EL (cell line): Measurements from ENCODE around the gene DCTN2.
"Not testable (repeated sequence)": the region's sequence is repeated elsewhere in the genome, so short reads cannot be mapped to it uniquely, and the experiment has no call there.

Experiments
- DNase-seq: peaks from one replicate; pipeline ENCODE4 v3.0.0-alpha.2; 2016

The DCTN2 gene

GRCh38 chr12:57546438-57547287 lies at the start of gene DCTN2:
Gene DCTN2 (minus strand): TSS chr12:57547192. CDS start chr12:57547063, 129 bp downstream.
- peak; percentile 97 for DNase-seq

- no peak for DNase-seq
Measured at GRCh38 chr12:57593187-57593586, 46.2 kb upstream of the DCTN2 start.

- DNase-seq: peak; percentile 58
Measured at GRCh38 chr12:57592551-57593165, 45.7 kb upstream of the DCTN2 start.

GRCh38 chr12:57591782-57592325 lies 44.9 kb upstream of the DCTN2 start:
- no peak for DNase-seq

GRCh38 chr12:57590864-57591781 lies 44.1 kb upstream of the DCTN2 start, which contains the start of gene PIP4K2C:
Gene PIP4K2C (plus strand): TSS chr12:57591192. CDS start chr12:57591290, 98 bp downstream.
- peak; percentile 69 for DNase-seq

- DNase-seq: no peak
Measured at GRCh38 chr12:57590479-57590863, 43.5 kb upstream of the DCTN2 start.

- DNase-seq: not testable (repeated sequence)
Measured at GRCh38 chr12:57588951-57589610, 42.1 kb upstream of the DCTN2 start.

GRCh38 chr12:57586832-57587429 lies 39.9 kb upstream of the DCTN2 start:
- no peak for DNase-seq

- no peak for DNase-seq
Measured at GRCh38 chr12:57586128-57586527, 39.1 kb upstream of the DCTN2 start.

GRCh38 chr12:57585156-57585555 lies 38.2 kb upstream of the DCTN2 start:
- DNase-seq: no peak

GRCh38 chr12:57584690-57585089 lies 37.7 kb upstream of the DCTN2 start:
- DNase-seq: no peak

- no peak for DNase-seq
Measured at GRCh38 chr12:57584050-57584449, 37.1 kb upstream of the DCTN2 start.

GRCh38 chr12:57583008-57583831 lies 36.2 kb upstream of the DCTN2 start:
- DNase-seq: peak; percentile 76

GRCh38 chr12:57582440-57582839 lies 35.4 kb upstream of the DCTN2 start:
- DNase-seq: no peak

- no peak for DNase-seq
Measured at GRCh38 chr12:57581802-57582201, 34.8 kb upstream of the DCTN2 start.

GRCh38 chr12:57580466-57580795 lies 33.4 kb upstream of the DCTN2 start:
- no peak for DNase-seq

- no peak for DNase-seq
Measured at GRCh38 chr12:57579677-57580465, 32.9 kb upstream of the DCTN2 start.

- no peak for DNase-seq
Measured at GRCh38 chr12:57579011-57579410, 32.0 kb upstream of the DCTN2 start.

GRCh38 chr12:57577981-57578758 lies 31.2 kb upstream of the DCTN2 start:
- DNase-seq: no peak
